Measurements from ENCODE around the gene LHPP.

GRCh38 chr10:124538706-124539105 is 77.1 kb downstream of the LHPP start:
- TF ChIP-seq, protein P1, sequence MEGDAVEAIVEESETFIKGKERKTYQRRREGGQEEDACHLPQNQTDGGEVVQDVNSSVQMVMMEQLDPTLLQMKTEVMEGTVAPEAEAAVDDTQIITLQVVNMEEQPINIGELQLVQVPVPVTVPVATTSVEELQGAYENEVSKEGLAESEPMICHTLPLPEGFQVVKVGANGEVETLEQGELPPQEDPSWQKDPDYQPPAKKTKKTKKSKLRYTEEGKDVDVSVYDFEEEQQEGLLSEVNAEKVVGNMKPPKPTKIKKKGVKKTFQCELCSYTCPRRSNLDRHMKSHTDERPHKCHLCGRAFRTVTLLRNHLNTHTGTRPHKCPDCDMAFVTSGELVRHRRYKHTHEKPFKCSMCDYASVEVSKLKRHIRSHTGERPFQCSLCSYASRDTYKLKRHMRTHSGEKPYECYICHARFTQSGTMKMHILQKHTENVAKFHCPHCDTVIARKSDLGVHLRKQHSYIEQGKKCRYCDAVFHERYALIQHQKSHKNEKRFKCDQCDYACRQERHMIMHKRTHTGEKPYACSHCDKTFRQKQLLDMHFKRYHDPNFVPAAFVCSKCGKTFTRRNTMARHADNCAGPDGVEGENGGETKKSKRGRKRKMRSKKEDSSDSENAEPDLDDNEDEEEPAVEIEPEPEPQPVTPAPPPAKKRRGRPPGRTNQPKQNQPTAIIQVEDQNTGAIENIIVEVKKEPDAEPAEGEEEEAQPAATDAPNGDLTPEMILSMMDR (conservative IDR thresholded peaks at IDR 0.05 in 1 of 2, IDR thresholded peaks at IDR 0.05 in 1 of 2; ENCODE audit: low read depth in 1 of 2, low read length in 2 of 2) = no peak
- no peak for TF ChIP-seq EZH2 (IDR thresholded peaks at IDR 0.05; ENCODE audit: low read length, missing control alignments)
